Activated gamma-delta T cell treated with Interleukin-2 at 50 U/mL for 16 hours (primary cell): ENCODE data around the gene ARFGAP3.

ENCODE experiments used
- DNase-seq: peaks from one replicate; pipeline ENCODE4 v3.0.0-alpha.2; 2020

ARFGAP3 gene, protein sequence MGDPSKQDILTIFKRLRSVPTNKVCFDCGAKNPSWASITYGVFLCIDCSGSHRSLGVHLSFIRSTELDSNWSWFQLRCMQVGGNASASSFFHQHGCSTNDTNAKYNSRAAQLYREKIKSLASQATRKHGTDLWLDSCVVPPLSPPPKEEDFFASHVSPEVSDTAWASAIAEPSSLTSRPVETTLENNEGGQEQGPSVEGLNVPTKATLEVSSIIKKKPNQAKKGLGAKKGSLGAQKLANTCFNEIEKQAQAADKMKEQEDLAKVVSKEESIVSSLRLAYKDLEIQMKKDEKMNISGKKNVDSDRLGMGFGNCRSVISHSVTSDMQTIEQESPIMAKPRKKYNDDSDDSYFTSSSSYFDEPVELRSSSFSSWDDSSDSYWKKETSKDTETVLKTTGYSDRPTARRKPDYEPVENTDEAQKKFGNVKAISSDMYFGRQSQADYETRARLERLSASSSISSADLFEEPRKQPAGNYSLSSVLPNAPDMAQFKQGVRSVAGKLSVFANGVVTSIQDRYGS

DNA sequence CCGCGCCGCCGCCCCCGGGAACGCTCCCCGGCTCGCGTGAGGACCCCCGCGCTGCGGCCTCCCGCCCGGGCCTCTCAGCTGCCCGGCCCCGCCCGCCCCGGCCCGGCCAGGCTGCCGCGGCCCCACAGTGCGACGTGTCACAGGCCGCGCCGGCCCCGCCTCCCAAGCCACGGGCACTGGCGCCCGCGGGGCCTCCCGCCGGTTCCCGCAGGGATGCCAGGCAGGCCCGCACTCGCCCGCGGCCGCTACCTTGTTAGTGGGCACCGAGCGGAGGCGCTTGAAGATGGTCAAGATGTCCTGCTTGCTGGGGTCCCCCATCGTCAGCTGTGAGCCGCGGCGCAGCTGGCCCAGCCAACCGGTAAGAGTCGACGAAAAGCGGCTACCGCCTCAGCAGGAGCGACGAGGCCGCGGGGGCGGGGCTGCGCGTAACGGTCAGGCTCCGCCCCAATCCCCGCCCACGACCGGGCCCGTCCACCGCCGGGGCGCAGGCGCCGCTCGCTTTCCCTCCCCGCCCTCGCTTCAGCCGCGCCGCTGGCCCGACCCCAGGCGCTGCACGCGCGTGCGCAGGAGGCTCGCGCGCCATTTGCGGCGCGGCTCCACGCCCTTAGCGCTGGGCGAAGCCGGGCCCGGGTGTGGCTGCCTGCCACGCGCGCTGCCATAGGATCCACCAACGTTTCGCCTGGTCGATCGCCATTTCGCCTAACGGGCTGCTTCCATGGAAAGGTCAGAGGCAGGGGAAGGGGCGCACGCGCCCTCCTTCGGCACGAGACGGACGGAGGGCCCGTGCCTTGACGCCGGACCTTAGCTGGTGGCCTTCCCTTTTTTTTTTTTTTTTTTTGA is at the start of gene ARFGAP3:
ARFGAP3 (minus strand) TSS at position 409 of the 840 bp plus-strand sequence; CDS start at position 318, 91 bp downstream.
- DNase-seq, result peak; percentile 93

DNA sequence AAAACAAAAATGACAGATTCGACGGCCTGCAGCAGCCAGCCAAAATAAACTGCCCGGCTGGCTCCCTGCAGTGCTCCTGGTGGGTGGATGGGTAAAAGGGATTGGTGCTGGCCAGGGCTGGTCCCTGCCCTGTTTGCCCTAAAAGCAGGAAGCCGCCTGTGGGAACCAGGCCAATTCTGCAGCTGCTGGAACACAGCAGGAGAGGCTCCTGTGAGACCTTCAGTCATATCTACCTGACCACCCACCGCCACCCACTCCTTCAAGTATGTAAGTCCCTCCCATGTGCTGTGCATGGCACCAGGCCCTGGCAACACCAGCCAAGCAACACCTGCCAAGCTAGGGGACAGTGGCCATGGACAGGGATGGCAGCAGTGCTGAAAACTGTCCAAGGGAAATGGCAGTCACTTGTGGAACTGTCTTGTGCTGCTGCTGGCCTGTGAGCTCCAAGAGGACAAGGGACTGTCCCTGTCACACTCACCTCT is 48.7 kb upstream of the ARFGAP3 start:
- no peak for DNase-seq

DNA sequence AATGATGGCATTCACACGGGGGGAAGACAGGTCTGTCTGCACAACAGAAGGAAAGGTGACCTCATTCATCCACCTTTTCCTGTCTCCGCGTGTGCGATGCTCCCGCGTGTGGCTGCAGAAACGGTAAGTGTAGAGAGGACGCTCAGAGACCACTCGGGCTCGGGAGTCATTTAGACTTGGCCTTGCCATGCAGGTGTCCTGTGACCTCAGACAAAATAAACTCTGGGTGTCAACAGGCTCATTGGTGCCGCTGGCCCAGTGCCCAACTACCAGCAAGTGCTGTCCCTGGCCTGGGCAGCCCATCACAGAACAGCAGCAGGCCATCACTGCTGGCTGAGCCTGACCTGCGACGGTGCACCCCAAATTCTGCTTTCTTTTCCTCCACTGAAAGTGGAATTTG is 48.1 kb upstream of the ARFGAP3 start:
- DNase-seq, result no peak

DNA sequence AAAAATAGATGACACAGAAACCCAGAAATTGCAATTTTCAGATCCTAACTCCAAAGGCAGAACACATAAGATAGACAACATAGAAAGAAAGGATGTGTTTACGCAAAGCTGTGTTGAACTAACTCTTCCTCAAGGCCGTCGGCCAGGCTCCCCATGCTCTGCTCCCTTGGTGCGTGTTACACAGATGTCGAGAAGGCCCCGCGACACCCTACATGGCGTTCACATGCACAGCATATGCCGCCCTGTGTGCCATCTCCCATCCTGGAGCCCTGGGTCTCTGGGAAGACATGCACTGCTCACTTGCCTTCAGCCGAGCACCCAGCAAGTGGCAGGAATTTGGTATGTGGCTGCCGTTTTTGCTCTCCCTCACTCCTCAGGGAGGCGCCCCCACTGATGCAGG is 47.0 kb upstream of the ARFGAP3 start:
- no peak for DNase-seq

DNA sequence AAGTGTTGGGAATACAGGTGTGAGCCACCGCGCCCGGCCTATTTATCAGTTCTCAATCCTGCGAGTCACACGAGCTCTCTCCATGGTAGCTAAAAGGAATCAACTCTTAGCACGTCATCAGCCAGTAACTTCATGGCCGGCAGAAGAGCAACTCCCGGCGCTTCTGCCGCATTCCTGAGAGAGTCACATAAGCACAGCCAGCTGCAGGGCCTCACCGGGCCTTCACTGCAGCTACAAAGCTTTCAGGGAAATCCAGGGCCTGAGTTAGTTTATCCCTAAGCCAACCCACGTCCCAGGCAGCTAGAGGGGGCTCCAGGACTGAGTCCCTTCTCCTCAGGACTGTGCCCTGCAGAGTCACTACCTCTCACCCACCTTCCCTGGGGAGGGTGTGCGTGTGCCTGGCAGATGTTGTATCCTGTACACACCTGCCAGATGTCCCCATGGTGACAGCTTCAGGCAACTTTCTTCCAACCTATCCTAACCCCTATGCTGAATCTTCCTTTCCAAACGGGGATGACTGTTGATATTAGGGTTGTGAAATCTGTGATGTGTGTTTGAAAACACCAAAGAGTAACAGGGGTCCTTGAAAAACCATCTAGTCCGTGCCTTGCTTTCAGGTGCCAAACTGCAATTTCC is 45.9 kb upstream of the ARFGAP3 start:
- DNase-seq, result no peak

DNA sequence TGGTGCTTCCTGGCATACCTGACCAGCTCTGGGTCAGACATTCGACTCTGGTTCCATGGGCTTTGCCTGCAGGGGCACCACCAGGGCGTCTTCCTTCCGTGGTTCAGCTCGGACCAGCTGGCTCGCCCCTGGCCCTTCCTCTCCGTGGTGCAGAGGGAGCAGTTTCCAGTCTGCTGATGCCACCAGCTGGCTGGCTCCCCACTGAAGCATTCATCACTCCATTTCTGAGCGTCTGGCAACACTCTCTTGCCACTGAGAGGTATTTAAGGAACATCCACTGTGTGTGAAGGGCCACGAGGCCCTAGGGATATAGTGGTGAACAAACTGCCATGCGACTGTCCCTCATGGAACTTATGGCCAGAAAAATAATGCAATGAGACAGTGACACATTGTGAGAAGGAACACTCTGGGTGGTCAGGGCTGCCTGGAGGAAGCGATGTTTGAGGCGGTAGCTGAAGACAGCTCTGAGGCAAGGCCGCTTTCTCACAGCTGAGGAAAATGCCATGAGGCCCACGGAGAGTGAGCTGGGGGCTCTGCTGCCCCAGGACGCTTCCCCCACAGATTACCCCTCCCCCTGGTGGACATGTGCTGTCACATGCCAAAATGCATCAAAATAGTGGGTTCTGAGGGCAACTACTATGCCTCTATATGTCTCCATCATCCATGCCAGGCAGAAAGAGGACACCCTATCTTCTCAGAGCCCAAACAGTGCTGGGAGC is 44.9 kb upstream of the ARFGAP3 start:
- no peak for DNase-seq

DNA sequence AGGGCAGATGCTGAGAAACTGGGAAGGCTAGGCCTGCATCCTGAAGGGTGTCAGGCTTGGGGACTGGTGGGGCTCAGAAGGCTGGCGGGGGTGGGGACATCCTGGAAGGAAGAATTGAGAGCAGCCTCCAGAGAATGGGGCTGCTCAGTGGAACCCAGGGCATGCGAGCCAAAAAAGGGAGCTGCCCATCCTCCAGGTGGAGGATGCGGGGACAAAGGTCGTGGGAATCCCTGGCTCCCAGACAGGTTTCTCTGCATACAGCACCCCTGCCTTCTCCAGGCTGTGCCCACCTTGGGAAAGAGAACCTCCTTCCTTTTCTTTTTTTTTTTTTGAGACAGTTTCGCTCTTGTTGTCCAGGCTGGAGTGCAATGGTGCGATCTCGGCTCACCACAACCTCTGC is 40.9 kb upstream of the ARFGAP3 start:
- no peak for DNase-seq

DNA sequence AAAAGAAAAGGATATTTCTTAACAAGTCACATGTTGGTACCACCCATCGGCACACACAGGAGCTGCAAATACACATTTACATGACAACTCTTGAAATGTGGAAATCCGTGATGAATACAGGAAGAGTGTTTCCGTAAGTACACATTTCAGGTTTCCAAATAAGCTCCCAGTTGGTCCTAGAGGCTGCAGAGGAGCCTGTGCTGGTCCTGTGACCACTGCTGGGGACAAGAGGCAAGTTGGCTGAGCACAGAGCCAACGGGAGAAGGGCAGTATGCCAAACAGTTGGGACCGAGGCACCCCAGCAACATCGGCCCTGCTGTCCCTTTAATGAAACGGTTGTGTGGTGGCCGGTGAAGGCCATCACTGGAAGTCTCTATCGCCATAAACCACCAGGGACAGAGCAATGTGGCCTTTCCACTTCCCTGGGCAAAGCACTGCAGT is 38.5 kb upstream of the ARFGAP3 start:
- DNase-seq, result no peak

DNA sequence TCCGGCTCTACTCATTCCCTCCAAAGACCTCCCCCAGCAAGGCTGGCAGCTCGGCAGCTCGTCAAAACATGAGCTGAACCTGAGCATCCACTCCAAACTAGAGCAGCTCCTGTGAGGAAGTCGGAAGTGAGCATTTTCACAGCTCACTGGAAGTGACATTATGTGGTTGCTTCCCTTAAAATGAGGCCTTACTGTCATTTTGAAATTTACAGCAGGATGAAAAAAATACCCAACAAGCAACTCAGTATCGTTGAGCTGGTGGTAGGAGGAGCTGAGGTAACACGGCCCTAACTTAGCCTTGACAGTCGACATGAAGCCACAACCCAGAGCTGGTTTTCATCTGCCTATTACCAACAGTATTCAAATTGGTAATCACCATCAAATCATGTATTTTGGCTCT is 38.0 kb upstream of the ARFGAP3 start:
- peak; percentile 6 for DNase-seq

DNA sequence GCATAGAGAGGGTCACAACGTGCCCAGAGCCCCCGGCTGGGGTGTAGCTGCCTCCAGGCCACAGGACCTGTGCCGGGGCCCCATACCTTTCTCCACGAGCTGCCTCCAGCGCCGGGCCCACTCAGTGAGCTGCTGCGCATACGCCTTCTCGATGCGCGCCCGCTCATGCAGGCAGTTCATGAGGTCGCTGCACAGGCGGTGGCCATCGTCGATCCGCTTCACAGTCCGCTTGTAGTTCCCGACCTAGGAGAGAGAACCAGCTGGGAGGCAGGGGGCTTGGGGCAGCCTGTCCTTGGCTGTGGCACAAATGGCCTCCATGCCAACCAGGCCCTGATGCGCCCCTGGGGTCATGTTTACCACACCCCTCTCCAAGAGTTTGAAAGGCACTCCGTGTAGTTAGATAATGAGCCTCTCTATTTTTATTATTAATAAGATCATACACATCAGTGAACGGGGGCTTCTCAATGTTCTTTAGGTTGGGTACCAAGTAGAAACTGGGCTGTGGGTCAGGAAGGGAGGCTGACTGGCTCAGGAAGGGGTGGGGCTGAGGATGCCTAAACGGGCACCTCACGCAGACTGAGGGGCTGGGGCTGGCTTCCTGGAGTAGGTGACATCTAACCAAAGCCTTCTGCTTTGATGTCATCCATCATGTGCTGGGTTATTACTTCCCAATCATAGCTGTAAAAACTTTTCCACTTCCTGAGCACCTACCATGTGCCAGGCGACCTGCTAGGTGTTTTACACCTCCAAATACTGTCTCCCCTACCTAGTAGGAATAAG is 36.5 kb upstream of the ARFGAP3 start:
- peak; percentile 13 for DNase-seq

DNA sequence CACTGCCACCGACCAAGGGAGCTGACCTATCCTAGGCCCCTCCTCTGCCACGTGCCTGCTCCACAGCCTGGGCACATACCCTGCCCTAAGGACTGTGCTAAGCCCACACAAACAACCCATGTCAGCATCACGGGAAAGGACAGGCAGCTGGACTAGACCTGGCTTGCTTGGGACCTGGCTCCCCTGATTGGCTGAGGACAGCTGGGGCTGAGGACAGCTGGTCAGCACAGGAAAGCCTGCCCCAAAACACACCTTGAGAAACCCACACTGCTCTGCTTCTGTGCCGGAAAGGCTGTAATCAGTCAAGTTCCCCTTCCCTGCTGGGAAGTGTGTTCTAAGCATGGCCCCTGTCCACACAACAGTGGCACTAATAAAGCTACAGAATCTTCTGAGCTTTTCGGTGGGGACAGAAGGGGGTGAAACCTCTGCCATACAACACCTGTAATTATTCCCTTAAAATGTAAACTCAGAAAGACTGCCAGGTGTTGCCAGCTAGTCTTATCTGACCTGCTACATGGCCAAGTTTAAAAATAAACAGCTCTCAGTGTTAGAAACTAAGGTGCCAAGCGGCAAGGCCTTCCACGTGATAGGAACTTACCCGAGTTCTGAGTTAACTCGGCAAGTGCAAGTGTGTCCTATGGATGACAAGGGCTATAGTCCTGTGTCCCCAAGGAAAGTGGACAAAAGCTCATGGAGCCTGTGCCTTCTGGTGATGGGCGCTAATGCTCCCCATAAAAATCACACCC is 35.7 kb upstream of the ARFGAP3 start:
- no peak for DNase-seq

DNA sequence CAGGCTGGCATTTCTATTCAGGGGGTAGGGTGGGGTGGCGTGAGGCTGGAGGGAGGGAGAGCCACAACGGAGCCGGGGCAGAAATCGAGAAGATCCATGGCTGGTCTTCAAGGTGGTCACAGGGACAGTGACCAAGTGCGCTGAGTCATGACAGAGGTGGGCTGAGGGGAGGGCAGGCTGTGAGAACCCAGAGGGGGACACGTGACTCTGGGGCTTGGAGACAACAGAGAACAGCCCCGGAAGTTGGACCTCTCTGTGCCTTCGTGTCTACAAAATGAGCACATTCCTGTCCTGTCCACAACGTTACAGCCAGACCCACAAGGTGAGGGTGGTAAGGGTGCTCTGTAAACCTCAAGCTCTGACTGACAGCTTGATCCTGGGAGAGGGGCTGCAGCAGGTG is 35.1 kb upstream of the ARFGAP3 start:
- DNase-seq, result no peak

DNA sequence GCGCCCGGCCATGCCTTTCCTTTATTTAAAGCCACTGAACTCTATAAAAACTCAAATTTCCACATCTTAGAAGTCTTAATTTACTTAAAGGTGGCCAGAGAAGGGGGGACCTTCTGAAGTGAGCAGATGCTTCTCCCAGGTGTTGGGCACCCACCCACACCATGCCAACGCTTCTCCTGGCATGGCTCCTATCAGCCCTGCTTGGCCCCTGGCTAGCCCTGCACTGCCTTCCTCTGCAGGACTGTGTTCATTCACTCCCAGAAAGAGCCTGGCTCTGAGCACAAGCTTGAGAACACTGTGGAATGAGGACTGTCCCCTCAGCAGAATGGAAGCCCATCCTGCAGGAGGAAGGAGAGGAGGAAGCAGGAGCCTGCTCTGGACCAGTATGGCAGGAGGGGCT is 34.6 kb upstream of the ARFGAP3 start:
- no peak for DNase-seq

DNA sequence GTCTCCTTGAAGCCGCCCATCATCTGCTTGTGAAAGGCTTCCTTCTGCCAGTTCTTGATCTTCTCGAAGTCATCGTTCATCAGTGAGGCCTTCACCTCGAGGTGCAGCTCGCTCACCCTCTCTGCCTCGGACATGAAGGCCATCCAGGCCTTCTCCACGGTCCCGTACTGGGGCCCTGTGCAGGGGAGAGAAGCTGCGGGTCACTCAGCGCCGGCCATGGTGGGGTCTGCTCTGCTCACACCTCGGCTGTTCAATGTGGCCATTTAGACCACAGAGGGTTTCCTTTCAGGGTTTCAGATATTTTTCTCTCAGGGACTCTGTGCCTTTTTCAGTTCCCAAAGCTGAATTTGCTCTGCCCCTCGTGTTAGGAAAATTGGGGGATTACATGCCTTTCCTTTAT is 33.9 kb upstream of the ARFGAP3 start:
- no peak for DNase-seq

DNA sequence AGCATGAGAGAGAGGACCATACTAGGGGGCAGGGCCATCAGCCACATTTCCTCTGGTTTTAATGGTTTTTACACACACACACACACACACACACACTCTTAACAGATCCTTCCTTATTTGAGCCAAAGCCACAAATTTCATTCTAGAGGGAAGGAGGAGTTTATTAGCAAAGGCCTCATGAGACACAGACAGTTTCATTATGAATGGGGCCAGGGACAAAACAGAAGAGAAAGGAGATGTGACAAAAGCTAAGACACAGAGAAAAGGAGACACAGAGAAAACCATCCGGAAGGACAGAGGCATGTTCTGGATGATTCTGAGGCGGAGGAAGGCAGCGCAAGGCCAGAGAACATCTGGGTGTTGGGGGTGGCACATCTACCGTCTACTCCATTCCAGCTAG is 32.2 kb upstream of the ARFGAP3 start:
- DNase-seq, result no peak

DNA sequence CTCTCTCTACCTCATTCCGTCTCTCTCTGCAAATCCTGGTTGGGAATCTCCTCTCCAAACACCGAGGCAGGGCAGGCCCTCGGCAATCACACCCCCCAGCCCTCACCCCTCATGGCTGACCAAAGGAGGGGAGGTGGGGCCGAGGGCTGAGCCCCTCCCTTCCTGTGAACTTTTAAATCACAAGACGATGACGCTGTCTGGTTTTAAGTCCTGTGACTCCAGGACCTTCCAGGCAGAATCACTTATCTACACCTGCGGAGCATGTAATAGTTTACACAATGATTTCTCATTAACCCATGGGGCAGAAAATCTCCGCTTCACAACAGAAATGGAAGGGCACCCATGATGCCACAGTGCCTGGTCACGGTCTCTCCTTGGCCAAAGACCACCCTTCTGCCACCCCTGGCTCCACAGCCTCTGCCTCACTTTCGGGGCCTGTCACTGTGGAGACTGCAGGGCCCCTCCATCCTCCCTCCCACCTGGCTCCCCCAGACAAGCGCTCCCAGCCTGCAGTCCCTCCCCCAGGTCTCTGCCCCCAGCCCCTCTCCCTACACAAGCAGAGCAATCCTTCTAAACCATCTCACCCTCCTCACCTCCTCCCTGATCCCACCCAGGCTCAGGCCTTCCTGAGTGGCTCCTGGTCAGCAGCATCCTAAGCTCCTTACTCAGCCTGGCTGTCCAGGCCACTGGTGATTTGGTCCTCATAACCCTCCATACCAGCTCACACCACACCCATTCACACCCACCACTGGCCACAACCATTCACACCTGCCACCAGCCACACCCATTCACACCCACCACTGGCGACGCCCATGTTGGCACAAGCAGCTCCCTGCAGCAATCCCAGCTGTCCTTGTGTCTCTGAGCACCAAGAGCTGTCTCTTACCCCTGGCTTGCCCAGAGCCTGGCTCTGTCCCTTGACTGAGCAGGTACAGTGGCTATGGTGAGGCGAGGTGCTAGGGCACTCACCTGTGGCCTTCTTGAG is 30.7 kb upstream of the ARFGAP3 start:
- DNase-seq, result no peak

DNA sequence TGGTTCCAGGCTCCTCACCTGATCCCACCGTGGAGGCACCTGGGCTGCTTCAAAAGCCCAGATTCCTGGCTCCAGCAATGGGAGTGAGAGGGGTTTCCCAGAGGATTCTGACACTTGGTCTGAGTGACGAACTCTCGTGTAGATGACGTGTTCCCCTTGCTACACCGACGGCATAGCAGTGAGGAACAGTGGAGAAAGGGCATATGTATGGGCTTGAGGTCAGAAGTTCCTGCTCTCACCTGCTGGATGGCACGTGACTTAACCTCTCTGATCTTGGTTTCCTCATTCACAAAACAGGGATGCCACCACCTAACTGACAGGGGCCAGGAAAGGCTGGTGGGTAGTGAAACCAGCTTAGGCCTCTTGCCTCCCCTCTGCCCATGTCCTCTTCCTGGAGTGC is 30.0 kb upstream of the ARFGAP3 start:
- DNase-seq, result no peak

DNA sequence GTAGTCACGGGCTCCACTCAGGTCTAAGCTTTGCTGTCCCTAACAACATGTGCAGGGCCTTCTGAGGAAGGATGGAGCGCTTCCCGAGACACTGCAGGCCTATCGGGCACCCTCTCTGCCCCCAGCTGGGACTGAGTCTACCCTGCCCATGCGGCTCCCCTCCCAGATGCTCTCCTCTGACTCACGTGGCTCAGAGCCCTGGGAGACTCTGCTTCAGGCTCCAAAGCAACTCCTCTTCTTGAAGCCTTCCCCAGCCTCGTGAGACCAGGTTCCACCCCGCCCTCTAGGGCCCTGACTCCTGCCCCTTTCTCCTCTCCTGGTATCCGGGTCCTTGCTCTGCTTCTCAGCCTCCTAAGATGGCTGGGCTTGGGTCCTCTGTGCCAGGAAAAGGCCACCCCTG is 28.4 kb upstream of the ARFGAP3 start:
- DNase-seq, result no peak

DNA sequence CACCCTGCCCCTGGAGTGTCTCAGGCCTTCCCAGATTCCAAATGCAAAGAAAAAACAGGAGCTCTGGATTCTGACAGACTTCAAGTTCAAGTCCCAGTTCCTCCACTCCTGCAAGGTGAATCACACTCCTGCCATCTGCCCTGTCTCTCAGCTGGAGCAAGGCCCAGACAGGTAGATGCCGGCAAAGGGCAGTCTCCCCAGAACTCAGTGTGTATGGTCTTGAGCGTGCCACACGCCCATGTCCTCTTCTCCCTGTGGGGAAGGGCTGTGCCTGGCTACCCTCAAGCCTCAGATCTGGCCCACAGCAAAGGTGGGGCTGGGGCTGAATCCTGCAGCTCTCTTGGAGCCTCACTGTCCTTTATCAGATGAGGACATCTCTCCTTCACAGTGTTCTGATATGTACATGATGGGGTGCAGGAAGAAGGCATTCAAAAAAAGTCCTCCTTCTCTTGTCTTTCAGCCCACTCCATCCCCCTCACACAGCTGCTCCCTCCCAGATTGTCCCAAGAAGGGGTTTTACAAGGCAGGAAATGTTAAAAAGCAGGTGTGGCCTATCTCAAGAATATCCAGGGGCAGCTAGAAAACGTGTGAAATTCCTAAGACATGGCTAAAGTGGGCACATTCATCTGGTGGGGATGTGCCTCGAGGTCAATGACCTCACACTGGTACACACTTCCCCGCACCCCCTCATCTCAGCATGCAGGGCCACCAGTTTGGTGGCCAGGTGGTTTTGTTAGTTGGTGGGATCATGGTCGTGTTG is 27.7 kb upstream of the ARFGAP3 start:
- no peak for DNase-seq
